ENCODE data around the gene LRRC45. TPM values are rescaled to one million over a fixed set of nuclear protein-coding genes. Genes with fewer than 3 reads are reported as not detected.

Gene LRRC45
- total RNA-seq, 1 donor, result 13.4 TPM

GRCh38 chr17:82065638-82066303, 42.7 kb downstream of the LRRC45 start, which contains the start of gene DUS1L:
TSS of gene DUS1L (minus strand) at chr17:82065804. CDS start at chr17:82065059, 745 bp downstream.
- no peak for TF ChIP-seq CTCF (IDR thresholded peaks at IDR 0.05; ENCODE audit: insufficient read depth, low read depth, low read length)
- peak within 1 kb of the TSS; percentile 82 for H3K4me3 ChIP-seq (ENCODE audit: low read depth, low read length)
- peak; percentile 60 for DNase-seq (ENCODE audit: low read depth)

GRCh38 chr17:82070611-82071010, 47.5 kb downstream of the LRRC45 start:
- TF ChIP-seq CTCF (IDR thresholded peaks at IDR 0.05; ENCODE audit: insufficient read depth, low read depth, low read length), result no peak
- DNase-seq (ENCODE audit: low read depth), result no peak
- no peak overlapping the region for H3K4me3 ChIP-seq (ENCODE audit: low read depth, low read length)

- no peak overlapping the region for H3K4me3 ChIP-seq (ENCODE audit: low read depth, low read length)
- no peak for TF ChIP-seq CTCF (IDR thresholded peaks at IDR 0.05; ENCODE audit: insufficient read depth, low read depth, low read length)
- no peak for DNase-seq (ENCODE audit: low read depth)
Measured at GRCh38 chr17:82072827-82073226, 49.7 kb downstream of the LRRC45 start.

GRCh38 chr17:82073446-82073845, 50.3 kb downstream of the LRRC45 start:
- no peak overlapping the region for H3K4me3 ChIP-seq (ENCODE audit: low read depth, low read length)
- no peak for TF ChIP-seq CTCF (IDR thresholded peaks at IDR 0.05; ENCODE audit: insufficient read depth, low read depth, low read length)
- no peak for DNase-seq (ENCODE audit: low read depth)

GRCh38 chr17:82076018-82076784, 53.1 kb downstream of the LRRC45 start:
- no peak for TF ChIP-seq CTCF (IDR thresholded peaks at IDR 0.05; ENCODE audit: insufficient read depth, low read depth, low read length)

GRCh38 chr17:82076785-82077591, 53.9 kb downstream of the LRRC45 start:
- TF ChIP-seq CTCF (IDR thresholded peaks at IDR 0.05; ENCODE audit: insufficient read depth, low read depth, low read length), result no peak
- H3K4me3 ChIP-seq (ENCODE audit: low read depth, low read length), result no peak overlapping the region
- no peak for DNase-seq (ENCODE audit: low read depth)

More at GRCh38 chr17:82076018-82076784, 53.1 kb downstream of the LRRC45 start:
- no peak overlapping the region for H3K4me3 ChIP-seq (ENCODE audit: low read depth, low read length)
- DNase-seq (ENCODE audit: low read depth), result no peak
